C4-2B (cell line): ENCODE results near the gene PACC1.
"Not testable (repeated sequence)": the region's sequence is repeated elsewhere in the genome, so short reads cannot be mapped to it uniquely, and the experiment has no call there.

Experiments used
- H3K27ac ChIP-seq: fragments of 450-650 bp; 2 replicates; pipeline ENCODE4 v1.5.1; 2017
- CTCF ChIP-seq: fragments of 450-650 bp; conservative IDR thresholded peaks from 2 replicates; pipeline ENCODE4 v1.5.1; 2017; ENCODE audit warnings: mild to moderate bottlenecking
- ZFX ChIP-seq: fragments of 450-650 bp; IDR thresholded peaks from 2 replicates; pipeline ENCODE4 v1.6.1; 2017

The PACC1 gene

GRCh38 chr1:212412374-212412773 lies 2.3 kb downstream of the PACC1 start:
- no peak for TF ChIP-seq CTCF
- no peak overlapping the region for H3K27ac ChIP-seq

GRCh38 chr1:212410231-212410820 lies 4.4 kb downstream of the PACC1 start:
- H3K27ac ChIP-seq: no peak overlapping the region
- TF ChIP-seq ZFX (no peak), CTCF (no peak)

GRCh38 chr1:212402666-212403321 lies 11.9 kb downstream of the PACC1 start:
- H3K27ac ChIP-seq: no peak overlapping the region
- TF ChIP-seq CTCF (no peak), ZFX (no peak)

- H3K27ac ChIP-seq: no peak overlapping the region
- TF ChIP-seq CTCF (no peak), ZFX (no peak)
These were observed 12.7 kb downstream of the PACC1 start for GRCh38 chr1:212401838-212402582.

- no peak overlapping the region for H3K27ac ChIP-seq
- TF ChIP-seq ZFX (no peak), CTCF (no peak)
These were observed 13.6 kb downstream of the PACC1 start for GRCh38 chr1:212401042-212401441.

- no peak overlapping the region for H3K27ac ChIP-seq
- TF ChIP-seq CTCF: no peak
- no peak for TF ChIP-seq ZFX
These were observed 17.5 kb downstream of the PACC1 start for GRCh38 chr1:212397171-212397570.

- TF ChIP-seq CTCF: no peak
- TF ChIP-seq ZFX: no peak
These were observed 18.0 kb downstream of the PACC1 start for GRCh38 chr1:212396638-212397037.

GRCh38 chr1:212395678-212396437 lies 18.8 kb downstream of the PACC1 start:
- not testable (repeated sequence) for H3K27ac ChIP-seq

More at GRCh38 chr1:212396638-212397037, 18.0 kb downstream of the PACC1 start:
- H3K27ac ChIP-seq: no peak overlapping the region
